Hindlimb muscle (tissue), 1 donor: Measurements from ENCODE around the gene RCN2. TPM values are rescaled to one million over a fixed set of nuclear protein-coding genes. Genes with fewer than 3 reads are reported as not detected.

Experiments
- DNase-seq: peaks from one replicate; pipeline ENCODE4 v3.0.0-alpha.2; 2013
- polyA plus RNA-seq: library from polyadenylated mRNA; unstranded; fragments of 120-200 nt; gene quantifications from one replicate; pipeline ENCODE4 v1.2.1, GENCODE V29; 2013; ENCODE audit not compliant: insufficient read length

RCN2 gene
- polyA plus RNA-seq, 1 donor, result 87.3 TPM

DNA sequence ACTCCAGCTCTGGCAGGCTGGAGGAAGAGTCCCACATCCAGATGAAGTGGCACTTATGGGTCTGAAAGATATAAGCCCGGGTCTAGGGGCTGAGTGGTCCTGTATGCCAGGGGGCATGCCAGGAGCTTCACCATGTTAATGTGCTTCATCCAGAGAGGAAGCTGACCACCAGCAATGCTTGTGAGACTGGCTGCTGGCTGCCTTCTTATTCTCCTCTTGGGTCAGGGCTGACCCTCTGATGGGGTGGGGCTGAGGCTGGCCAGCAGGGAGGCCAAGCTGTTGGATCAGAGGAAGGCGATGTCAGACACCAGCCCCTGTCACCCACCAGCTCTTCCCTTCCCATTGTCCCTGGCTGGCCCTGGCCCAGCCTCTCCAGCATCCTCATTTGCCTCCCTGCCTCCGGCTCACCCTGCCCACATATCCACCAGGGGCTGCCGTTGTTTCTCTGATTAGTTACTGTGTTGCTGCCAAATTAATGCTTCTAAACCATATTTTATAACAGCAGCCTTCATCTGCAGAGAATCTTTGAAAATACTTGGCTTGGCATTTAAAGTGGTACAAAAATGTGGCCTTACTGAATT, 43.0 kb downstream of the RCN2 start:
- DNase-seq, result no peak

- no peak for DNase-seq
These were observed 44.6 kb downstream of the RCN2 start for GRCh38 chr15:76976141-76976540.

DNA sequence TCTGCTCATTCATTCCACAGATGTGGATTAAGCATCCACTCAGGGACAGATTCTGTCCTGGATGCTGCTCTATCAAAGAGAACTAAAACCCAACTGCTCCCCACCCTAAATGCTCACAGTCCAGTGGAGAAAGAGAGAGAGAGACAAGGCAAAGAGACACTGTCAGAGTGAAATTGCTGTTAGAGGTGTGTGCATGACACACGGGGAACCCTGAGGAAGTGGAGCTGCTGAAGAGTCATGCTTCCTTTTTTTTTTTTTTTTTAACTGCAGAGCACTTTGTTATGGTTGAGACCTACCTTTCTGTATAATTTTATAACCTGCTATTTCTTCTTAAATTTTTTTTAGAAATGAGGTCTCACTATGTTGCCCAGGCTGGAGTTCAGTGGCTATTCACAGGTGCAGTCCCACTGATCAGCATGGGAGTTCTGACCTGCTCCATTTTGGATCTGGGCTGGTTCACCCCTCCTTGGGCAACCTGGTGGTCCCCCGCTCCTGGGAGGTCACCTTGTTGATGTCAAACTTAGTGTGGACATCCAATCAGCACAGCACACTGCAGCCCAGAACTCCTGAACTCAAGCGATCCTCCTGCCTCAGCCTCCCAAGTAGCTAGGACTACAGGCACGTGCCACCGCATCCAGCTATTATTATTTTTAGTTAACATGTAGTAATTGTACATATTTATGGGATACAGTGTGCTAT, 45.2 kb downstream of the RCN2 start:
- no peak for DNase-seq

GRCh38 chr15:76978522-76979330, 47.2 kb downstream of the RCN2 start:
- DNase-seq, result no peak

- DNase-seq, result no peak
These were observed 47.9 kb downstream of the RCN2 start for GRCh38 chr15:76979331-76979925.

DNA sequence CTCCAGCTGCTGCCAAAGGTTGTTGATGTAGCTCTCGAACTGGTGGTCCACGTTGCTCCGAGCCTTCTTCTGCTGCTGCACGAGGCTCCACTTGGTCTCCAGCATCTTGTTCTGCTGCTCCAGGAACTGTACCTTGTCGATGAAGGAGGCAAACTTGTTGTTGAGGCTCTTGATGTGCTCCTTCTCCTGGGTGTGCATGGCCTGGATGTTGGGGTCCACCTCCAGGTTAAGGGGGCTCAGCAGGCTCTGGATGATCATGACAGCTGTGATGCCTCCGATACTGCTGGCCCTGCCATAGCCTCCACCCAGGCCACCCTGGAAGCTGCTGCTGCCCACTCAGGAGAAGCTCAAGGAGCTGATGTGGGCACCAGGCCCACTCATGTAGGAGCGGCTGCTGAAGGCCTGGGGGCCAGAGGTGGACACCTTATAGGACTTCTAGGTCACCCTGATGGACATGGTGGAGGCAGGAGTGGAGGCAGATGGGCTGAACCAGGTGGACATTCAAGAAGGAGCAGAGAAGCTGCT, 48.5 kb downstream of the RCN2 start:
- no peak for DNase-seq

- DNase-seq, result no peak
These were observed 50.8 kb downstream of the RCN2 start for GRCh38 chr15:76982356-76982755.

DNA sequence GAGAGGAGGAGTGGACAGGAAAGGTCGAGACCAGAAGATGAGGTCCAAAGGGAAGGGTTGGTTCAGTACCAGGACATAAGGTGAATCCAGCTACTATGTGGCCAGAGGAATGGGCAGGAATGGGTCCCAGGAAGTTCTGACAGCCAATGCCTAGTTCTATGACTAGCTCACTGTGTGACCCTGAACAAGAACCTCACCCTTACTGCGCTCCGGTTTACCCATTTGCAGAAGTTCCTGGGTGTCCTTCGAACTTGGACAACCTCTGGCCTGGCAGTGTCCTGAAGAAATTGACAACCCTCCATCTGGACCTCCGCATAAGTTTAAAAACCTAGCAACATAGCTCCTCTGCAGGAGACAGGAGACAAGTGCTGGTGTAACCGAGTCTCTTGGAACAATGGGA, 51.2 kb downstream of the RCN2 start:
- no peak for DNase-seq

DNA sequence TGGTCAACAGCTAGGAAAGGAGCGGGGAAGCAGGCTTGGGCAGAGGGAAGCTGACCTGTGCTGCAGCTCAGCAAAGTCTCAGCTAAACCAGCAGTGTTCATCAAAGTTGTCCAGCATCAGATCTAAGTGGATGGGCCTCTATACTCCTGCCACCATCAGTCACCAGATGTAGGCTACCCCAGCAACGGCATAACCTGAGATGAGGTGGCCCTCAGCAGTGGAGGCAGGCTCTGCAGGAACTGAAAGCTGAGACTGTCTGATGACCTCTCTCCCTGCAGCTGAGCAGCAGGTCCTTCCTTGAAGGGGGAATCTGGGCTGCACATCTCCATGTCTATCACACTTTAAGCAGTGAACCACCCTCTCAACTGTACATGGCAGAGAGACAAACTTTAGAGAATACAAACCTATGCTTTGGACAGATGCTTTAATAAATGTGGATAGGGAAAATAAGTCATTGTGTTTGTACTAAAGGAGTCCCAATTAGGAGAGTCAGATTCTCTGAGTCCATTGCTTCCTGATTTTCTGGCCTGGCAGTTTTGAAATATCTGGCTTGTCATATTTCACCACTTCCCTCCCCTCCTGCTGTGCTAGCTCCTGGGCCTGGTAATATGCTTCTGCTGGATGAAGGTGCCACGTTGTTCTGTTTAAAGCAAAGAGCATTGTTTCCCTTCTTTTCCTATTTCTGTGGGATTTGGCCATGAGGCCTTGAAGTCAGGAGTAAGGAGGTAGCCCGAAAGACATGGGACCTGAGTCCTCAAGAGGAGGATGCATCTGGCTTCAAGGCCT, 52.2 kb downstream of the RCN2 start:
- DNase-seq, result no peak

- no peak for DNase-seq
These were observed 55.2 kb downstream of the RCN2 start for GRCh38 chr15:76986743-76987142.

- no peak for DNase-seq
These were observed 55.7 kb downstream of the RCN2 start for GRCh38 chr15:76987276-76987675.

DNA sequence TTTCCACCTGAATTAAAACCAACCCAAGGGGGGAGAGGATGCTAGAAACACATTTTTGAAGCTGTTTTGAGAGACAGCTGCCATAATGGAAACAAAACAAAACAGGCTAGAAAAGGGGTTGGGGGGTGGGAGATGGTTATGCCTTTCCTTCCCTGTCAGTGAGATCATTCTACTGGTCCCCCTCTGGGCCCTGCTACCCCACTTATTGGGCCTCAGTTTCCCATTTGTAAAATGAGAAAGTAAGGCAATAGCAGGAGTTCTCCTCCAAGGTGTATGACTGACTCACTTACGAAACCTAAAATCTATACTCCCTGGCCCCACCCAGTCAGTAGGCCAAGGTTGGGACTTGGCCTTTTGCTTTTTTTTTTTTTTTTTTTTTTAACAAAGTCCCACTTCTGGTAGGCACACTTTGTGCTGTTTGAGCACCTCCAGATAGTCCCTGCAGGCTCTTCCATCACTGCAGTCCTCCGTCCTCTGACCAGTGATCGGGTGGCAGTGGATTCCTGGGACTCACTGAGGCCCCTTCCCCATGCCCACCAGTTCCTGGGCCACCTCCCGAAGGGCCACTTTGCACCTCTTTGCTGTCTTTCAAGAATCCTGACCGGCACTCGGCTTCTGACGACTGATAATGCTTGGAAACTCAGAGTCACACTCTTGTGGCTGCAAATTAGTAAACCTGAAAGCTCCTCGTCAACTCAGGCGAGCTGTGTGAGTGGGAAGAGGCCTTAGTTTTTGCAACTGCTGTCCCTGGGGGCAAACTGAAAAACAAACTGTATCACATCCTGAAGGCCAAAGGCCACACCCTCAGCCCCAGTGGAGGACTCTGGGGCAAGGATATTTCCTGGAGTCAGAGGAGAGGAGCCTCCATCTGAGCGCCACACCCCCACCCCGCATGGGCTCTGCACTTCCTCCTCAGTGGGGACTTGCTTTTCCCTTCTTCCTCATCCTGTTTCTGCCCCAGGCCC, 56.6 kb downstream of the RCN2 start:
- DNase-seq, result no peak

DNA sequence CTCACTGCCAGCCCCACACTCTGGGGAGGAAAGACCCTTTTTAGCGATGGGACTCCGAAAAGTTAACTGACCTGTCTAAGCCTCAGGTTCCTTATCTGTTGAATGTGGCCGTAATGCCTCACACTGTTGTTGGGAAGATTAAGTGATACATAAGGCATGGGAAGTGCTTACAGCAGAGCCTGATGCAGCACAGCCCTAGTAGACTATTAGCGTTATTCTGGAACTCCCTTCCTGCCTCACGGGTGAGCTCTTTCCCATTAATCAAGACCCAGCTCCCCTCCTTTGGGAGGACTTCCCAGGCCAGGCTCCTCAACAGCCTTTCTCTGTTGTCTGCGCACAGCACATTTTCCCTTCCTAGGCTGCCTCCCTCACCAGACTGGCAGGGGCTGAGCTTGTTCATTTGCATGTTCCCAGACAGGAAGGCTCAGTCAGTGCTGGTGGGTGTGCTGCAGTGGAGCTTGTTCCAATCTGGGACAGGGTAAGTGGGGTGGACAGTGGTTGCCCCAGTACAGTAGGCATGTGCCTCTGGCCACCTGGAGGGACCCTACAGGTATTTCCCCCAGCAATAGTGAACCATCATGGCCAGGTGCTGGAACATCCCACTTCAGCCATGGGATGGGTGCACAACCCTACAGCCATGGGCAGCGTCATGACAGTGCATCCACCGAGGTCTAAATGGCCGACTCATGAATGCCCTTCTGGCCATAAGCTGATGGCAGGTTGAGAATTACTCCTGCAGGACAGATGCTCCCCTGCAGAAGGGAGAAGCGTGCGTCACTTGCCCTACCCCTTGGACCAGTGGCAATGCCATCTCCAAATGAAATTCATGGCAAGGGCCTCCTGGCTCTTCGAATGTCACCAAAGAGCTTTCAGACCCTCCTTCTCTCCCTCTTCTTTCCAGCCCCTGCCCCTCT, 57.6 kb downstream of the RCN2 start:
- DNase-seq, result no peak

- DNase-seq, result no peak
These were observed 59.5 kb downstream of the RCN2 start for GRCh38 chr15:76991048-76991447.

- DNase-seq, result no peak
These were observed 60.4 kb downstream of the RCN2 start for GRCh38 chr15:76991741-76992645.

DNA sequence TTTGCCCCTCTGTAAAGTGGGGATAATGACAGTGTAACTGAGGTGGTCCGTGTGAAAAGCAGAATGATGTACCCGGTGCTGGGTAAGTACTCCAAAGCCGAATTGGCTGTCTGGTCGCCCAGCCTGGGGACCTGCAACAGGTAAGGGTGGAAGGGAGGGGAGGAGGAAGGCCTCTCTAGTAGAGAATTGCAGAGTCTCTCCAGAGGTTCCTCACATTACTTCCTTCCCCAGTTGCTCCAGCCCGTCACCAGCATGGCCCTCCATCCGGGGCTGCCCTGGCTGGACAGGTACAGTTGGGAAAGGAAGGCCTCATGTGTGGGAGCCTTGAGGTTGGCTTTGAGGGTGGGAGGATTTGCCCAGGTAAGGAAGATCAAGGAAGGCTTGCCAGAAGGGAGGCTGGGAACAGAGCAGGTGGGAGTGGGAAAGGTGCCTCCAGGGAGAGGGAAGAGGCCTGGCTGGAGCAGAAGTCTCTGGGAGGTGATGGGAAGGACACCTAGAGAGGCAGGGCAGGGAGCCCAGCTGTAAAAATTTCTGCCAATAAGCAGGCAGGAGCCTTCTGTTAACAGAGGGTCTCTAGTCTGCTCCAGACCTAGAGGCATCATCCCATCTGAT, 61.7 kb downstream of the RCN2 start:
- no peak for DNase-seq

- DNase-seq, result no peak
These were observed 62.5 kb downstream of the RCN2 start for GRCh38 chr15:76994001-76994400.

DNA sequence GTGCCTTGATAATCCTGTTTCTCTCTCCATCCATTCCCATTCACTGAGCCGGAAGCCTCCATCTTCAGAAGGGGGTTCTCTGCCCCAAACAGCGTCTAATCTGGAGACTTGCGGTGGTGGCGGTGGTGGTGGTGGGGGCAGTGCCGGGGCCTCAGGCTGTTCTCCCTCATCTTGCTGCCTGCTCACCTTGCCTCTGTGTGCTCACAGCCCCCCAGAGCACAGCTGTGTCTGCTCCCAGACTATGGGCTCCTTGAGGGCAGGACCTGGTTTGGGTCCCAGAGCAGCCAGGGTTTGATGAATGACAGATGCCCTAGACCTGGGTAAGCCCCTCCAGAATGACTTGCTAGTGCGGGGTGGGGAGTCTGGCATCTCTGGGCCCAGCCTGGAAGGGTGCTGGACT, 62.9 kb downstream of the RCN2 start:
- no peak for DNase-seq
